Adrenal gland (tissue), 5 donors: ENCODE measurements around the gene MUS81.

Experiments
- CTCF ChIP-seq, 6 experiments: fragments of 450-650 bp in 4 of 6; fragments of 200-600 bp in 2 of 6; sonication (generic) in 1 of 6; IDR thresholded peaks; 1 replicate in 5 of 6; 2 replicates in 1 of 6; pipeline versions ENCODE4 v1.5.1 to v1.8.0; 2016 to 2021; ENCODE audit warnings: antibody characterized with exemption in 6 of 6, mild to moderate bottlenecking in 2 of 6, moderate library complexity in 1 of 6
- POLR2A ChIP-seq, 2 donors: fragments of 450-650 bp; IDR thresholded peaks; one replicate each; pipeline ENCODE4 v1.6.1; 2017; ENCODE audit warnings: antibody characterized with exemption in 2 of 2, mild to moderate bottlenecking in 2 of 2, moderate library complexity in 1 of 2
- donor health status: DM: no; HTN: no; CAD: no.

GRCh38 chr11:65880027-65880426 lies 19.8 kb downstream of the MUS81 start:
- TF ChIP-seq POLR2A (IDR thresholded peaks at IDR 0.05) (no peak), CTCF (IDR thresholded peaks at IDR 0.05) (no peak)
